Body of pancreas (tissue), 4 donors: Measurements from ENCODE around the gene FUT2.

Experiments used
- CTCF ChIP-seq, 7 experiments: fragments of 450-650 bp in 4 of 7; fragments of 200-600 bp in 3 of 7; sonication (generic) in 3 of 7; IDR thresholded peaks; one replicate each; pipeline ENCODE4 v1.5.1; 2016 to 2019; ENCODE audit warnings: antibody characterized with exemption in 7 of 7
- POLR2A ChIP-seq, 3 donors: fragments of 450-650 bp; IDR thresholded peaks; one replicate each; pipeline ENCODE4 v1.6.1; 2016; ENCODE audit warnings: antibody characterized with exemption in 3 of 3, mild to moderate bottlenecking in 2 of 3

- no peak for TF ChIP-seq POLR2A (IDR thresholded peaks at IDR 0.05)
- no peak for TF ChIP-seq CTCF (IDR thresholded peaks at IDR 0.05)
Observed at GRCh38 chr19:48661711-48662090, 34.1 kb upstream of the FUT2 start.
